HepG2 (cell line): ENCODE data around the gene XPR1. TPM values are rescaled to one million over a fixed set of nuclear protein-coding genes. Genes with fewer than 3 reads are reported as not detected.

Experiments
- BORCS8-MEF2B ChIP-seq: sonication (generic); formaldehyde crosslinking; IDR thresholded peaks from 2 replicates; pipeline ENCODE4 v1.8.0; 2022; ENCODE audit warnings: mild to moderate bottlenecking, missing genetic modification reagents
- ELF1 ChIP-seq: sonication (generic); formaldehyde crosslinking; IDR thresholded peaks from 2 replicates; pipeline ENCODE4 v1.4.0; 2020; ENCODE audit warnings: missing genetic modification reagents
- GATAD2A ChIP-seq: IDR thresholded peaks from 2 replicates; pipeline ENCODE4 v1.6.1; 2016
- HBP1 ChIP-seq: IDR thresholded peaks from 2 replicates; pipeline ENCODE4 v1.6.1; 2016; ENCODE audit warnings: low read depth, control low read depth
- HNF4A ChIP-seq: sonication (generic); formaldehyde crosslinking; IDR thresholded peaks from 2 replicates; pipeline ENCODE4 v1.4.0; 2020; ENCODE audit warnings: missing genetic modification reagents
- MBD4 ChIP-seq: IDR thresholded peaks from 2 replicates; pipeline ENCODE4 v1.6.1; 2012; ENCODE audit warnings: low read length, inconsistent platforms, borderline replicate concordance
- NKX3-1 ChIP-seq: sonication (generic); formaldehyde crosslinking; IDR thresholded peaks from 2 replicates; pipeline ENCODE4 v1.5.0; 2020; ENCODE audit warnings: missing genetic modification reagents
- PHF8 ChIP-seq: sonication (generic); formaldehyde crosslinking; IDR thresholded peaks from 2 replicates; pipeline ENCODE4 v1.5.0; 2020; ENCODE audit warnings: missing genetic modification reagents
- SIN3A ChIP-seq: IDR thresholded peaks from 2 replicates; pipeline ENCODE4 v1.6.1; 2011; ENCODE audit warnings: low read depth, mild to moderate bottlenecking, control low read depth, low read length, borderline replicate concordance
- SOX13 ChIP-seq, 3 experiments: fragments of 450-650 bp in 1 of 3; sonication (generic) in 1 of 3; formaldehyde crosslinking in 1 of 3; IDR thresholded peaks in 2 of 3; conservative IDR thresholded peaks in 1 of 3; 2 replicates each; pipeline versions ENCODE4 v1.5.0 to v1.6.1; 2016 to 2020; ENCODE audit warnings: antibody characterized with exemption in 1 of 3, mild to moderate bottlenecking in 1 of 3, missing compliant biosample characterization in 1 of 3, missing genetic modification reagents in 1 of 3, moderate library complexity in 1 of 3
- TCF12 ChIP-seq, 2 experiments: fragments of 450-650 bp in 1 of 2; sonication (generic) in 1 of 2; formaldehyde crosslinking in 1 of 2; IDR thresholded peaks; 2 replicates each; pipeline versions ENCODE4 v1.6.1 to v1.8.0; 2017 to 2022; ENCODE audit warnings: antibody characterized with exemption in 1 of 2, mild to moderate bottlenecking in 1 of 2, missing genetic modification reagents in 1 of 2, moderate library complexity in 1 of 2
- XRCC5 ChIP-seq: fragments of 200-400 bp; formaldehyde crosslinking; optimal IDR thresholded peaks from 2 replicates; pipeline ENCODE3; 2017; ENCODE audit warnings: mild to moderate bottlenecking, low read length
- ZBTB42 ChIP-seq: sonication (generic); formaldehyde crosslinking; IDR thresholded peaks from 2 replicates; pipeline ENCODE4 v1.5.0; 2020; ENCODE audit warnings: mild to moderate bottlenecking, missing genetic modification reagents
- ZFY ChIP-seq: sonication (generic); formaldehyde crosslinking; IDR thresholded peaks from 2 replicates; pipeline ENCODE4 v1.4.0; 2020; ENCODE audit warnings: missing genetic modification reagents
- ZNF276 ChIP-seq: sonication (generic); formaldehyde crosslinking; IDR thresholded peaks from 2 replicates; pipeline ENCODE4 v1.4.0; 2020; ENCODE audit warnings: mild to moderate bottlenecking, low read depth, missing genetic modification reagents
- ZNF296 ChIP-seq: sonication (generic); formaldehyde crosslinking; conservative IDR thresholded peaks from 2 replicates; pipeline ENCODE4 v1.5.0; 2020; ENCODE audit warnings: mild to moderate bottlenecking, missing genetic modification reagents
- ZNF430 ChIP-seq: sonication (generic); formaldehyde crosslinking; IDR thresholded peaks from 2 replicates; pipeline ENCODE4 v1.9.0; 2021; ENCODE audit warnings: mild to moderate bottlenecking, missing genetic modification reagents
- ZNF549 ChIP-seq: sonication (generic); formaldehyde crosslinking; IDR thresholded peaks from 2 replicates; pipeline ENCODE4 v1.5.0; 2020; ENCODE audit warnings: missing genetic modification reagents
- ZNF605 ChIP-seq: sonication (generic); formaldehyde crosslinking; IDR thresholded peaks from 2 replicates; pipeline ENCODE4 v1.8.0; 2022; ENCODE audit warnings: mild to moderate bottlenecking, missing genetic modification reagents
- ZNF772 ChIP-seq: sonication (generic); formaldehyde crosslinking; IDR thresholded peaks from 2 replicates; pipeline ENCODE4 v1.5.0; 2020; ENCODE audit warnings: mild to moderate bottlenecking, missing genetic modification reagents
- ZNF777 ChIP-seq: sonication (generic); formaldehyde crosslinking; IDR thresholded peaks from 2 replicates; pipeline ENCODE4 v1.4.0; 2020; ENCODE audit warnings: missing genetic modification reagents
- ZNF83 ChIP-seq: sonication (generic); formaldehyde crosslinking; IDR thresholded peaks from 2 replicates; pipeline ENCODE4 v1.4.0; 2020; ENCODE audit warnings: missing genetic modification reagents, mild to moderate bottlenecking, borderline replicate concordance
- ZNF839 ChIP-seq: sonication (generic); formaldehyde crosslinking; IDR thresholded peaks from 2 replicates; pipeline ENCODE4 v1.4.0; 2020; ENCODE audit warnings: missing genetic modification reagents, mild to moderate bottlenecking, borderline replicate concordance
- polyA plus RNA-seq, 8 experiments: library from polyadenylated mRNA; depleted of rRNA in 3 of 8; stranded (reverse) in 7 of 8; unstranded in 1 of 8; fragments of >200 nt; fragmentation: Illumina TruSeq in 4 of 8; extraction: Trizol in 4 of 8; gene quantifications; 2 replicates each; pipeline versions ENCODE4 v1.2.1 to v1.2.3, GENCODE V29; 2011 to 2016; ENCODE audit warnings: low read depth in 4 of 8, missing spikeins in 1 of 8, mixed read lengths in 1 of 8; ENCODE audit not compliant: insufficient read depth in 1 of 8
- total RNA-seq, 5 experiments: library from RNA; depleted of rRNA; stranded (reverse); fragments of >200 nt; fragmentation: Illumina TruSeq; extraction: Trizol; gene quantifications; 2 replicates each; pipeline ENCODE4 v1.2.3, GENCODE V29; 2016; ENCODE audit warnings: low read depth in 1 of 5
- TF ChIP-seq, protein P1 (sequence below): sonication (generic); formaldehyde crosslinking; IDR thresholded peaks from 2 replicates; pipeline ENCODE4 v1.9.0; 2021; ENCODE audit warnings: missing genetic modification reagents, mild to moderate bottlenecking, borderline replicate concordance

The XPR1 gene
- total and polyA plus RNA-seq, 2 of the 13 experiments (the other 11 are each of a cell fraction or from before 2014, with no cell fraction given) = 22.3 to 23.6 TPM

DNA sequence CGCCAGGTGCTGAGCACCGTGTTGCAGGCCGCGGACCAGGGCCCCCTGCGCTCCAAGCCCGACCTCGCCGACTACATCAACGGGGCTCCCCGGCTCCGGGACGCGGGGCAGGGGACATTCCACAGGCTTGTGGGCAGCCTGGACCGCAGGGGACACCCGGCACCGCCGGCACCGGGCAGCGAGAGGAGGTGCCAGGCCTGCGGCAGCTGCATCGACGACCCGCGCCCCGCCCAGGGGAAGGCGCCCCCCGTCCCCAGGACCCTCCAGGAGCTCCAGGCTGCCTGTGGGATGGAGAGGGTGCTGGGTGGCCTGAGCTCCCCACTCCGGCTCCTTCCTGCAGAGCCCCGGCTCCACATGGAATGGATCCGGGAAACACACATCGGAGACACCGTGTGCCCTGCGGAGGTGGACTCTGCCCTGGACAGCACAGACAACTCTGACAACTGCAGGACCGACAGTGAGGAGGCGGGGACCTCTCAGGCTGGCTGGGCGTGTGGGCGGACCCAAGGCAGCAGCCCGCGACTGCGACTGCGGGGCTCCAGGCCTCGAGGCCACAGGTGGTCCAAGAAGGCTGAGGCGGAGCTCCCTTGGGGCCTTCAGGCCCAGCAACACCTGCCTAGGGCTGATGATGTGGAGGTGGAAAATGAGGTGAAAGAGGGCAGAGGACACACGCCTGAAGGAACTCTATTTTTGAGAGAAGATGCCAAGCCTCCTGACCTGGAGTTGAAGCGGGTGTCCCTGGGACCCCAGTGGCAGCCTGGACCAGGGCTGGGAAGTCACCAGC is 303.7 kb downstream of the XPR1 start (continued):
- TF ChIP-seq HBP1 (CRISPR knock-in tag) (peak; percentile 63; the same call in 1 of the 2 replicates), PHF8 (CRISPR knock-in tag) (peak; percentile 31; the same call in 1 of the 2 replicates), TCF12 (IDR thresholded peaks at IDR 0.05) (no peak), TCF12 (CRISPR knock-in tag; IDR thresholded peaks at IDR 0.05) (no peak), GATAD2A (CRISPR knock-in tag) (peak; percentile 51; the same call in 1 of the 2 replicates), HNF4A (CRISPR knock-in tag) (peak; percentile 89), ZNF777 (peak; percentile 42; the same call in 1 of the 2 replicates), SOX13 (IDR thresholded peaks at IDR 0.05) (no peak), SOX13 (CRISPR knock-in tag; conservative IDR thresholded peaks at IDR 0.05 in 1 of 2, IDR thresholded peaks at IDR 0.05 in 1 of 2) (peak in 1 of 2 experiments; percentile 43; a peak in 1 of 4 replicates), ZNF83 (CRISPR knock-in tag) (peak; percentile 80; the same call in 1 of the 2 replicates), XRCC5 (peak; percentile 52), ZNF605 (CRISPR knock-in tag) (no peak), ZNF549 (CRISPR knock-in tag) (no peak), ZNF772 (CRISPR knock-in tag) (no peak), ZFY (CRISPR knock-in tag) (peak; percentile 63), ZNF430 (CRISPR knock-in tag) (no peak), ZNF839 (CRISPR knock-in tag) (peak; percentile 30; the same call in 1 of the 2 replicates), SIN3A (0 out of 2 replicates have a peak, but pooled peaks have one; percentile 24), MBD4 (no peak), NKX3-1 (no peak), ZBTB42 (CRISPR knock-in tag) (0 out of 2 replicates have a peak, but pooled peaks have one; percentile 24), BORCS8-MEF2B (CRISPR knock-in tag) (peak; percentile 70; the same call in 1 of the 2 replicates), ZNF276 (CRISPR knock-in tag) (no peak), ELF1 (CRISPR knock-in tag) (0 out of 2 replicates have a peak, but pooled peaks have one; percentile 19), ZNF296 (CRISPR knock-in tag) (no peak)
- TF ChIP-seq, protein P1, sequence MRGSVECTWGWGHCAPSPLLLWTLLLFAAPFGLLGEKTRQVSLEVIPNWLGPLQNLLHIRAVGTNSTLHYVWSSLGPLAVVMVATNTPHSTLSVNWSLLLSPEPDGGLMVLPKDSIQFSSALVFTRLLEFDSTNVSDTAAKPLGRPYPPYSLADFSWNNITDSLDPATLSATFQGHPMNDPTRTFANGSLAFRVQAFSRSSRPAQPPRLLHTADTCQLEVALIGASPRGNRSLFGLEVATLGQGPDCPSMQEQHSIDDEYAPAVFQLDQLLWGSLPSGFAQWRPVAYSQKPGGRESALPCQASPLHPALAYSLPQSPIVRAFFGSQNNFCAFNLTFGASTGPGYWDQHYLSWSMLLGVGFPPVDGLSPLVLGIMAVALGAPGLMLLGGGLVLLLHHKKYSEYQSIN = no peak
